ENCODE results near the gene SMIM45.

GRCh38 chr22:41902932-41903421, 49.0 kb upstream of the SMIM45 start:
- TF ChIP-seq EP300 (IDR thresholded peaks at IDR 0.05) (no peak), POLR2A (IDR thresholded peaks at IDR 0.05) (no peak)
